ENCODE results near the gene CCDC88C.

Gene CCDC88C

DNA sequence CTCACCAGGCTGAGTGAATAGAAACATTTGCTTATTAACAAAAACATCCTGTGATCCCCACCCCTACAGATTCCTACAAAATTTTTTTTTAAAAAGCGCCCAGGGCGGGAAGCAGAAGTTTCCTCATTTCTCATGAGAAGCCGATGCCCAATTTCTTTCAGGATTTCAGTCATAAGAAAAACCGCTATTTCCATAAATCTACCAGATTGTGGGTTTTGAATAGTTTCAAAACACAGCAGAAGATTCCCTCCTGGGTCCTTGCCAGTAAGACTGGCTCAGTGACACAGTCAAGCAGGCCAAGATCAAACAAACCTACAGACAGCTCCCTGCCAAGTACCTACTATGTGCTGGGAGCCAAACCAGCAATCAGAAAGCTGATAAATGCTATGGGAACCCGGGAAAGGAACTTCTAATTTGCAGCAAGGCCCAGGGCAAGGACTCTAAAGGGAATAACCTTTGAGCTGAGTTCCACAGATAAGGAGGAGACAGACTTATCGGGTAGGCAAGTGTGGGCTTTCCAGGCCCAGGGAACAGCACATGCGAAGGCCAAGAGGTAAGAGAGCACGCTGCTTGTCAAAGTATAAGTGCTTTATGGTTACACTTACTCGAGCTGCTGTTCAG, 68.7 kb downstream of the CCDC88C start:
- no peak for DNase-seq

DNA sequence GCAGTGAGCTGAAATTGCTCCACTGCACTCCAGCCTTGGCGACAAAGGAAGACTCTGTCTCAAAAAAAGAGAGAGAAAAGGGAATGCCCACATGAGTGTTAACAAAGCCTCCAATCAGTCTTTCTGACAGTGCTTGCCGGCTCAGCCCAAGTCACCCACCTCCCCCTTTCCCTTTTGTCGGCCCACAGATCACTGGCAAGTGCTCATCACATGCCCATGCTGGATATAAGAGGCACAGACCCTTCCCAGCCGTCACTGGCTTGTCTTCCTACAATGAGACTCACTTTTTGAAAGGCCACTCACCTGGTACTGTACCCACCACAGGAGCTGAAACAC, 70.8 kb downstream of the CCDC88C start:
- no peak for DNase-seq

DNA sequence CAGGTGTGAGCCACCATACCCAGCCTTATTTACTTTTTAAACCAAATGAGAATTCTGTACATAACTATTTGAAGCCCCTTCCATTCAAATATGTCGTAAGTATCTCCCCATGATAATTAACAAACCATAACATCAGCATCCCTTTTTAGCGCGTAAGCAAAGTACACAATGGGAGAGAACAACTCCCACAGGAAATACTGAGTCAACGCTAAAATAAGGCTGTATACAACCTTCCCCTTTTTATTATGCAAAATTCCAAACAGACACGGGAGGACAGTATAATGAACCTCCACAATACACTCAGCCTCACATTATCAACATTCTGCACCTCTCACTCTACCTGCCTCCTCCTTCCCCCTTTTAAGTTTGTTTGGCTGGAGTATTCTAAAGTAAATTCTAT, 73.5 kb downstream of the CCDC88C start:
- no peak for DNase-seq

DNA sequence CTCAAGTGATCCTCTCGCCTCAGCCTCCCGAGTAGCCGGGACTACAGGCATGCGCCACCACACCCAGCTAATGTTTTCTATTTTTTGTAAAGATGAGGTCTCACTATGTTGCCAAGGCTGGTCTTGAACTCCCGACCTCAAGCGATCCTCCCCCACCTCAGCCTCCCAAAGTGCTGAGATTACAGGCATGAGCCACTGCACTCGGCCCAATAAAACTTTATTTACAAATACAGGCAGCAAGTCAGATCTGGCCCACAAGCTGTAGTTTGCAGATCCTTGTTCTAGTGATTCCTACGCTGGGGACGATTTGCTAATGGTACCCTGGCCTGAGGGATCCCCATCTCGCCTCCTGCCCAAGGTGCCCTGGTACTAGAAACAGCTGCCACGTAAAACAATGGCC, 74.6 kb downstream of the CCDC88C start:
- DNase-seq = no peak

DNA sequence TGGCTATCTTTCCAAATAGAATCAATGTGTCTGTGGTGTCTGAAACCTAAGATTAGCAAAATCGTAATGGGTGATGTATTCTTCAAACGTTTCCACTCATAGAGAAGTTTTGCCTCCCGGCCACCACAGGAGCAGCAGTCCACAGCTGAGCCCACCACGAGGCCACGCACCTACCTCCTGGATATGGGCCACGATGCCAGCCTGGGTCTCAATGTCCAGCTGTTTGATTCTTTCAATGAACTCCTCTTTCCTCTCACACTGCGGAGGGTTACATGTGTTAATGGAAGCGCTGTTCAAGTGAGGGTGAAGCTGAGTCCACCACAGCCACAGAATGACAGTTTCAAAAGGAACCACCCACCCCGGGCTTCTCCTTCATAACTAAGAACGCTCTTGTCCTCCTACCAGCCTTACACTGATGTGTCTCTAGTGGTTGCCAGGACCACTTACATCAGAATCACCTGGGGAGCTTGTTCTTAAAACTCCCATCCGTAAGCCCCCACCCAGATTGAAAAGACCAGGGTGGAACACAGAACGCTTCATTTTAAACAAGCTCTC, 75.3 kb downstream of the CCDC88C start:
- DNase-seq = no peak

DNA sequence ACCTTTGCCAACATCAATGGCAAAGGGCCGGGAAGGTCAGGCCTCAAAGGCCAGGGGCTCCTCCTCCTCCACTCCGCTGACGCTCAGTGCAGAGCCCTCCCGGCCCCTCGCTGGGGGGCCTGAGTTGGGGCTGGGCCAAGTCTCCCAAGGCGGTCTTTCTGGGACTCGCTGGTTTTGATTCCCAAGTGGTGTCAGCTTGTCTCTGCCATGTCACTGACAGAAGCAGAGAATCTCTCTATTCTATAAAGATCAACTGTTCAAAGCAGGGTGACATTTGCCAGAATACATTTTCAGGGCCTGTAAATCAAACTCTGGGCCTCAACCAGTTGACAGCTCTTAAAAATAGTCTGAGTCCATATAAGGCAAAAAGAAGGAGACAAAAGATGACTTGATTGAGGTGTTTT, 75.9 kb downstream of the CCDC88C start:
- no peak for DNase-seq

DNA sequence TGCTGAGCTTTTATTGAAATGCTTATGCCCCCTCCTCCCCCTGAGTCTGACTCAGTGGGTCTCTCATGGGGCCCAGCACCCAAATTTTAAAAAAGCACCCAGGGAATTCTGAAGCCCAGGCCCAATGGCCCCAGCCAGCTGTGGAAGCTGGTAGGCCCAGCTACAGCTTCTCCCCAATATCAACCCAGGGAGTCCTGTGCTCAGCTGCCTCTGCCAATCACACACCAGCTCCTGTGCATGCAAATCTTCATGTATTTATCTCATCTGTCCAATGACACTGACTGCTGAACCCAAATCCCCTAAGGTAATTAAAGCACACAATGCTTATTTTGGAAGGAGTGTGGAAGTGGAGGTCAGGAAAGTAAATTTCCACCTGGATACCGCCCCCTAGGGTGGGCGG, 76.3 kb downstream of the CCDC88C start:
- DNase-seq = no peak

DNA sequence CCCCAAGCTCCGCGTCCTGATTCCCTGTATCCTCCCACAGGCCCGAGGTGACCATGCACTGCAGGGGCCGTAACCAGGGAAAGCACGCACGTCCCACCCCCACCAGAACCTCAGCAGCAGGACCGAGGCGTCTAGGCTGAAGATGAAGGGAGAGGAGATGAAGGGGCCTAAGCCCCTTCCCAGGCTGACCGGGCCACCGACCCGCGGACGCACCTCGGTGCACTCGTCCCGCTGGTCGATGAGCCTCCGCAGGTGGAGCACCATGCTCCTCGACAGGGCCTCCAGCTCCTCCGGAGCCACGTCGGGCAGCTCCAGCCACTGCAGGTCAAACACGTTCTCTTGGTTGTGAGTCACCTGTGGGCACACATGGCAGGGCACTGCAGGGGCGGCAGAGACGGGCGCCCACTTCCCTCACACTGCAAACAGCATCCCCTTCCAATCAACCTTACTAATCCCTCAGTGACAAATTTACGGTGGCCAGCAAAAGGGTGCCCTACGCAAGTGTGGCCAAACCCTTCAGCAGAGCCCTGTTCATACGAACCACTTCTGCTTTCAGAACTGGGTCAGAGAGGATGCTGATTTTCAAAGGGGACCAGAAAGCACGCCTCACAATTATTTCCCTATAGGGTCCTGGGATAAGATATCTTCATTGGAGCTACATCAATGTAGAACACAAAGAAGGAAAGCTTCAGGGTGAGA, 77.8 kb downstream of the CCDC88C start:
- DNase-seq = no peak

DNA sequence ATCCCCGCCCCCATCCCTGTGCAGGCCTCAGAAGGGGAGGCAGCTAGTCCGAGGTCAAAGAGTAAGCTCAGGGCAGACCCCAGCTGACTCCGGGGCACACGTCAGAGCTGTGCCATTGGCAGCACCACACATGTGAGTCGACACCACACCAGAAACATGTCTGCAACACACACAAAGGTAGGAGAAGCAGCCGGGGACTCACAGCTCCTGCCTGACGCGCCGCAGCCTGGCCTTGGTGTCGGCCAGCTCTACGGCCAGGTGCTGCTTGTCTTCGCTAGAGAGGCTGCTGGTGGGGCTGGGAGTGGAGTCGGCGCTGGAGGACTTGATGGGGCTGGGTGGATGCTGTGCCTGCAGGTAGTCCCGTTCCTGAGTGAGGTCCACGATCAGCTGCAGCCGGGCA, 78.5 kb downstream of the CCDC88C start:
- no peak for DNase-seq

DNA sequence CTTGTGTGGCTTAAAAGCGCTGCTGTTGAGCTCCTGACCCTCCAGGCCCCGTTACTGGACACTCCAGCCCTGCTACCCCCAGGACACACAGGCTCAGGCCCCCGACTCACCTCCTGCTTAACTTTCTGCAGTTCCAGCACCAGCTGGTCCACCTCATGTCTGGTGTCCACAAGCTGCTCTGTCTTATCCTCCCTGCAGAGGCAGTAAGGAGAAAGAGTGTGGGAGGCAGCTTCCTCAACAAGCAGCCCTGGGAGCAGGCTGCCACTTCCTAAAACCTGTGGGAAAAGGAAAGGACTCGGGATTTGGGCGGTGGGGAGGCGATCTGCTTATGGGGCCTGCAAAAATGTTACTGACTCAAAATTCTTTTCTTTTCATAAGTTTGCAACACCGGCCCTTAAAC, 79.2 kb downstream of the CCDC88C start:
- no peak for DNase-seq

DNA sequence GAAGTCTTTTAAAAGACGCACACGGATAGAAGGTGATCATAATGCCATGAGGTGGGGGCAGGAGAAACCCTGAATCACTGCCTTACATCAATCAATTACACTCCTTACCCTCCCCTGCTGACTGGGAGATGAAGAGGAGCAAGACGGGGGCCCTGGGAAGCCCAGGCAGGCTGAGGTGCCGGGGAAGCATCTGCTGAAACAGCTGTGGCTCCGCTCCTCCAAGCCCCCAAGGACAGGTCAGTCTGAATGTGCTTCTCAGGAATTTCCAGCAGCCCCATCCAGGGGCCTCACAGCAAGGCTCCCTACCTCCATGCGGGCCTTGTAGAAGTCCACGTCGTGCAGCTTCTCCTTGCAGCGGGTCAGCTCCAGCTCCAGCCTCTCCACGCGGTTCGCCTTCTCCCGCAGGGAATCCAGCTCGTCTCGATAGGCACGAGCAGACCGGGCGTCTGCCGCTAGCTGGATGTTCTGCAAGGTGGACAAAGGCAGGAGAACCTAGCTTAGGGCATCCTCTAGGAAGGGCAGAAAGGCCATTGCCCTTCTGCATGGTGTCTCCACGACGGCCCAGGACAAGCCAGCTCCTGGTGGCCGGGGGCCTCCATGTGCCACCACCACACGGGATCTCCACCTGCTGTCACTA, 79.8 kb downstream of the CCDC88C start:
- no peak for DNase-seq

DNA sequence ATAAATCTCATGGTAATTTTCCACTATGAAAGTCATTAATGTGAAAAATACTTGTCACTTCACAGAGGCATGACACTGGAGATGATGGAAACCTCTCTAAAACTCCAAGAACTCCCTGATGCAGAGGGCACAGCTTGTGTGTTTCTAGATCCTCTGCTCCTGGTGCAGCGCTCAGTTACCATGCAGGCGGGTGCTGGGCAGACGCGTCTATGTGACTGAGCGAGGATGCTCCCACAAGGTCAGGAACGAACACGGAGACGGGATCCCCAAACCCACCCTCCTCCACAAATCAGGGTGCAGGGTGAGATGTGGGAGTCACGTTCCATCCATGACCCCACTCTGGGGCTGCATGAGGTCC, 81.5 kb downstream of the CCDC88C start:
- DNase-seq = no peak

DNA sequence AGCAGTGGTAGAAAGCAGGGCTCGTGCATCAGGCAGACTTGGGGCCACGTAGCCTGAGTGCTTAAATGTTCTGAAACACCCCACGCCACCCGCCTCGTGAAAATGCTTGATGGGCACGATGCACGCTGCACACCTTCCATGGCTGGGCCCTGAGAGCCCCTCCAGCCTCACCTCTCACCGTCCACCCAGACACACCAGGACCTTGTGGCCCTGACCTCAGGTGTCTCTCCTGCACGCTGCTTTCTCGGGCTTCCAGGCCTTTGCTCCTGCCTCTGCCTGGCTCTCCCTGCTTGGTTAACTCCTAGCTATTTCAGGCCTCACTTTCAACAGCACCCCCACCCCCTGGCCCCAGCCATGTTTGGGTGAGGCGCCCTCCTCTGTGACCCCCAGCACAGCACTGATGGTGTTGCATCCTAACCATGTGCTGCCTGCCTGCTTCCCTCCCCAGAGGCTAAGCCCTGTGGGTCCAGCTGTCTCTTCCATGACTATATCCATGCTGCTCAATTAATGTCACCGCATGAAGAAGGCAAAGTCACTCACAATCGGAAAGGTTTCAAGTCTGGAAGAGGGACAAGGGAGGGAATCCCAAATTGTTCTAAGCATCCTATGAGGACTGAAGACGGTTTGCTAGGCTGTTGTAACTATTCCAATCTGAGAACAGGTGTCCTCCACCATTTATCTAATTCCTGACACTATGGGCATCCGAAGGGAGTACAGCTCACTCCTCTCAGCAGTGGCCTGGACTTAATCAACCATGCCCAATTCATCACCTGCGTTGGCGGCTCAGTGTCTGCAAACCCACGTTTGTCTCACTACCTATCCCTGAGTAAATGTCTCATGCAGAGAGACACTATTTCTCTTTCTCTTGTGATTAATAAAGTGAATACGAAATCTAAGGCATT, 82.2 kb downstream of the CCDC88C start:
- no peak for DNase-seq

DNA sequence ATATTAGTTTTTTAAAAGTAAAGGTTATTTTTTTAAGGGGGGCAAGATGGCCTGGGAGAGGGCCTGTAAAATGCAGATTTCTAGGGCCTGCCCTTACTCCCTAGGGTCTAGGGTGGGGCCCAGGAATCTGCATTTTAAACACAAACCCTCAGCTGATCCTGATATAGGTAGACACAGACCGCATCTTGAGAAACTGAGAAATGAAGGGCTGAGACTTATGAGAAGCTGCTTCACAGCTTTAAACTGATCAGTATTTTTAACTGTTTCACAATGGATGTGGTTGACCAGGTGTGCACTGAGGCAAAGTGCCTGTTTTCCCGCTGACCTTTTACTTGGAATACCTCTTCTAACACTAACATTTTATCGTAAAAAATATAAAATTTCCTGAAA, 84.0 kb downstream of the CCDC88C start:
- DNase-seq = no peak

DNA sequence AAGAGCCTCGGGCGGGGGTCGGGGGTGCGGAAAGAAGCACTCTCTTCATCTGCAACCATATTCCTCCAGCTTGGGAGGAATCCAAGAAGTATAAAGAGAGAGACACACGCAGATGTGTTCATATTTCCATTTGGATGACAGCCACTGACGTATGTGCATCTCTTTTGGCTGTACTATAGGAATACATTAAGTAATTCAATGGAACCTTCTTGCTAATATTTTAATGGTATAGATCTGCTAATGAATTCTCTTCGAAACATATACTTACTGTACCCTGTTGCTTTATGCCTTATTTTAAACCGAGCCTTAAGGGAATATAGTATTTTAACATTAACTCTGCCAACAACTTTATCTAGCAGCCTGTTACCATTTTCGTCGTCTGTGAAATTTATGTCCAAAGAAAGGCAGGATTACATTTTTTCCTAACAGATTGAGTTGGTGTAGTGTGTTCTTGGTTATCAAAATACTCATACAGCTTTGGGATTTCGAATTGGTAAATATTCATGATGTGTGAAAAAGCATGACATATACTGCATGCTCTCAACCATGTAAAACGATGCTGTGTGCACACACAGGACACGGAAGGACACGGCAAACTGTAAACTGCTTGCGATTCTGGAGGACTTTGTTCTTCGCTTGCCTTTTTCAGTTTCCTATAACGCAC, 84.5 kb downstream of the CCDC88C start:
- DNase-seq = no peak

DNA sequence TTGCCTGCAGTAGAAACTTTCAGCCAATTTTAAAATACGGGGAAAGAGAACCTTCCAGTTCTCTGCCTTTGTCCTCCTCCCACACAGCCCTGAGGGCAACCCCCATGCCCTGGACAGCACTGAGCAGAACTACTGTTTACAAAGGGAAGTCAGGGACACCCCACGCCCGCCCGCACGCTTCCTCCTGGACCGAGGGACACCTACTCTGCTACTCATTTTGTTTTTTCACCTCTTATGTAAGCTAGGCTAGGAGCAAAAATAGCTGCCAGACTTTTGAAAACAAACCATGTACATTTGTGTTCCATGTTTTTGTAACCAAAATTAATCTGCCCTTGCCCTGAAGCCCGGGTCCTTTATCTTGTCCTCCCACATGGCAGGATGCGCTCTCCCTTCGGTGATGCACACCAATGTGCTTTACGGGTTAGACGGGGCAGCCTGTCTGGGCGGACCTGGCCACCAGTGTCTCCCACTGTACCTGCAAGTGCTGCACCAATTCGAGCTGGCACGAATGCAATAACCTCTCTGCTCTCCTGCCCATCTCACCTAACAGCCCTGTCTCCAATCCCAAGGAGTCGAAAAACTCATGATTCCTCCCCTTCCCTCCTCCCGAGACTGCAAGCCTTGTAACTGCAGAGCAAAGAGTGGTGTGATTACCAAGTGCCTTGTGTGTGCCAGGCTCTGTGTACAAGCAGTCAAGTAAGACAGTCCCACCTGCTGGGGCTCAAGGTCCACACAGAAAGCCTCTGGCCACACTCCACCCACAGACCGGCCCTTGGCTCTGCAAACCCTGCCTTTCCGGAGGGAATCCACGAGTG, 85.2 kb downstream of the CCDC88C start:
- DNase-seq = no peak

DNA sequence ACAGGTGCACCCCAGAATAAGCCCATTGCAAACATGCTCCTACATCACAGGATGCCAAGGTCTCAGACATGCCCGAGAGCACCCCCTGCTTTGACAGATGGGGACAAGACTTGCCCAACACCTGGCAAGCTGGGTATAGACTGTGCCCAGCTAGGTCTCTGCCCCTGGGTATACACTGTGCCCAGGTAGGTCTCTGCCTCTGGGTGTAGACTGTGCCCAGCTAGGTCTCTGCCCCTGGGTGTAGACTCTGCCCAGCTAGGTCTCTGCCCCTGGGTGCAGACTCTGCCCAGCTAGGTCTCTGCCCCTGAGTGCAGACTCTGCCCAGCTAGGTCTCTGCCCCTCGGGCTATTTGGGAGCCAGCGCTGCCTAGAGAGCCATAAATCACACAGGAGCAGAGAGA, 85.9 kb downstream of the CCDC88C start:
- DNase-seq = no peak

DNA sequence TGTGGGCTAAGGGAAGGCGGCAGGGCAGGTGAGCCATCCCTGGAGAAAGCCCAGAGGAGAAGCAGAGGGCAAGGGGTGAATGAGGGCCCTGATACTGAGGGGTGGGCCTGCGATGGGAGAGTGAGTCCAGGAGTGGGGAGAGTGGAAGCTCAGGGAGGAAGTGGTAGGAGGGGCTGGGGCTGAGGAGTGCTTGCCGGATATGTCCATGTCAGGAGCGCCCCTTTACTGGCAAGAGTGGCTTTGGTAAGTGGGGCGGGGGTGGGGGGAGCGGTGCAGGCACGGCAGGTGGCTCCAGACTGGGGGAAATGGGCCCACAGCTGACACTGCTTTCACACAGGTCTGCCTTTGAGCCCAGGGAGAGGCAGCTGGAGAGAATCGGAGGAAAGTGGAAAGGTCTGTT, 86.8 kb downstream of the CCDC88C start:
- DNase-seq = no peak

DNA sequence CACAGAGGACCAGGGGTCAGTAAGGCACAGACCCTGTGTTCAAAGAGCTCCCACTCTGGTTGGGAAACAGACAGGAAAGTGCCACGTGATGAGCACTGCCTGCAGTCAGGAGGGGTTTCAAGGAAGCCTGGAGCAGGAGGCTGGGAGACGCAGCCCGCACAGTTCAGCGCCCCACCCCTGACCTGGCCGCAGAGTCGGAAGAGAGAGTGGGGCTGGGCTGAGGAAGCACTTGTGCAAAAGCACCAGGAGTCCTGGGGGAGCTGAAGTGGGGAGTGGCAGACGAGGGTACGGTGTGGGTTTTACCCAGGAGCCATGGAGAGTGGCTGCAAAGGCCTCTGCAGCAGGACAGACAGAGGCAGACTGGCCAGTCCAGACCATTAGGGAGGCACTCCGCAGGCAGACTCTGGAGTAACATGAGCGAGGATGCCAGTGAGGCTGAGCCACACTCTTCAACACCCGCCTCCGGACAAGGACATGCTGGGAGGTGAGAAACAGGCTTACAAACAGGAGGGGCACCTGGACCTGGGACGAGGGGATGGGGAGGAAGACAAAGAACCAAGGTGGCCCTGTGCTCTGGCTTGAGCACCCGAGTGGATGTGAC, 87.4 kb downstream of the CCDC88C start:
- no peak for DNase-seq

DNA sequence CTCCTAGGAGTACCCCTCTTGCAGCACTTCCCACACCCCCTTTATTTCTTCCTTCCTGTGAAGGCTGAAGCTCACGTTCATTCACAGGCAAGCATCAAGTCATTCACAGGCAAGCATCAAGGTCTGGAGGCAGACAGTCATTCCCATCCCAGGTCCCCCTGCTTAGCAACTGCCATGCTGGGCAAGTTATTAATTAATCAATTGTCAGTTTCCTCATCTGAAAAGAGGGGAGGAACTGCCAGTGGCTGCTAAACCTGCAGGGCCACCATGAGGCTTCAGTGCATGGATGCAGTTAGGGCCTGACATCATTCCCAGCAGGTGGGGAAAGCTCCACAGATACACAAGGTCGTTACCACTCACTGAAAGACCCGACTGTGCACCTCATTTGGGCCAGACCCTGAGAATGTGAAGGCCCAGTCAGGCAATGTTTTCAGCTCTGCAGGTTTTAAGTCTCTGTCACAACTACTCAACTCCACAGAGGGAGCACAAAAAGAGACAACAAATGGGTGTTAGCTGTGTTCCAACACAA, 88.1 kb downstream of the CCDC88C start:
- no peak for DNase-seq

All from hypothalamus (tissue), 51 donors.